ENCODE data around the gene TCTN2. TPM values are rescaled to one million over a fixed set of nuclear protein-coding genes. Genes with fewer than 3 reads are reported as not detected.

TCTN2 gene
- total and polyA plus RNA-seq, 2 of the 8 experiments (the other 6 are each of a cell fraction or from before 2014, with no cell fraction given): 7.5 to 8.4 TPM

DNA sequence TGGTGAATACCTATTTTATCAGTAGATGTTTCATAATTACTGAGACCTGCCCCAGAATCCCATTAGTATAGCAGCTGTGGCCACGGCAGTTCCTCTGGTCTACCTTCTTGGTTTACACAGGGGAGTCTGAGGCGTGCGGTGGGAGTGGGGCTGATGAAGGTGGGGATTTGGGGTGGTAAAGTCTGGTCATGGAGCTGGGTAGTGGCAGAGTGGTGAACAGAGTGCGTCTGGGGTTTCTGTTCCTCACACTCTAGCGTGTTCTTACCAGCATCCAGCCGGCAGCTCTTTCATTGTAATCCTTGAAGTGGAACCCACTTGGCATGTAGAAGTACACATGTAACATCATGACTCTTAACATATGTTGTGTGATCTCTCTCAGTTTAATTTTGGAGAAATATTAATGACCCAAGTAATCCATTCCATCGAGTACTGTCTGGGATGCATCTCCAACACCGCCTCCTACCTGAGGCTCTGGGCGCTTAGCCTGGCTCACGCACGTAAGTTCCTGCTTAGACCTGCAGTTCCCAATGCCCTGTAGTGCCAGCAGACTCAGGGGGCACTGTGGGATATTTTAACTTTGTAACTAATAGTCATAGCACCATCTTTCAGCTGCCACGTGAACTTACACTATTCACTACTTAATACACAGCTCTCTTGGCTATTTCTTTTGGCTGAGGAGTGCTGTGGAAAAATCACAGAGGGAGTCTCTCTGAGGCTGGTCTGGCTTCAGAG, 83.3 kb downstream of the TCTN2 start (continued):
- TF ChIP-seq ATF2 (IDR thresholded peaks at IDR 0.05; ENCODE audit: low read length) (no peak), BACH1 (IDR thresholded peaks at IDR 0.05; ENCODE audit: low read length) (no peak), CREB1 (IDR thresholded peaks at IDR 0.05) (no peak), KDM5A (IDR thresholded peaks at IDR 0.05; ENCODE audit: low read length) (no peak), JUN (IDR thresholded peaks at IDR 0.05; ENCODE audit: low read depth, low read length) (no peak)

All from H1 (cell line).